ENCODE results near the gene SEC23A. TPM values are rescaled to one million over a fixed set of nuclear protein-coding genes. Genes with fewer than 3 reads are reported as not detected.
"Not testable (repeated sequence)": the region's sequence is repeated elsewhere in the genome, so short reads cannot be mapped to it uniquely, and the experiment has no call there.

The SEC23A gene
- polyA plus RNA-seq (2013, experiment 1 of 2): 120 TPM
- 112 TPM for polyA plus RNA-seq (2013, experiment 2 of 2)

DNA sequence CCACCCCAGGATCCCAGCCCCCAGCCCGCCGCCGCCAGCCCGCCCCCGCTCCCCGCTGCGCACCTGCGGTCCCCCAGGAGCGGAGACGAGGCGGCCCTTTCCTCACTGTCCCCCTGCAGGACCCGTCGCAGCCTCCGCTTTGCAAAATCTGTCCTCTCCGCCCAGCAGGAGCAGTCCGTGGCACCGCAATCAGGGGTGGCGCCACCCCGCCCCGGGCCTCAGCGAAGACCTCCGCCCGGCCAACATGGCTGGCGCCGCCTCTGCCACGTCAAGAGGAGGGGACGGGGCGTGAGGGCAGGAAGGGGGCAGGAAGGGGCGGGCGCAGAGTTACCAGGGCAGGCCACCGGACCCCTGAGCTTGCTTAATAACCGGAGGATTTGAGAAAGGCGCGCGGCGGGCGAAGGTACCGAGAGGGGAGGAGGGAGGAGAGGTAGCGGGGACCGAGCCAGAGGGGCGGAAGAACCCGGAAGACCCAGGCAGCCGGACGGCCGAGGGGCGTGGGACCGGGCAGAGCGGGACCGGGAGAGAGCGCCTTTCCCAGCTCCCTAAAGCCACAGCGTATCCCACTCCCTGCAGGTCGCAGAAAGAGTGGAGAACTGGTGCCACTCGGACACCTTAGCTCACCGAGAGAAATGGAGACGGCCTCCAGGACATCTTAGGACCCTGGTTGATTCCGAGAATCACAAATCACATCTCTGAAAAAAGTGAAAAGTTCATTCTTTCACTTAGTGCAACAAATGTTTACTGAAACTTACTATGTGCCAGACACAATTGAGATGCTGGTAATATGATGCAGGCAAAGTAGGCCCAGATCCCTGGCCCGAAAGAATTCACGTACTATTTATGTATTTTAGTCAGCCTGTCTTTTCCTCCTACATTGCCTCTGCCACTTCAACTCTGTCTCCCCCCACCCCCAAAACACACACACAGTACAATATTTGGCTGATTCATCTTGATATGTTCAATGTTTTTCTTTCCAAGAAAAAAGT is at the start of gene SEC23A:
Gene SEC23A (minus strand): TSS at position 267 of the 989 bp plus-strand sequence. CDS start 7,117 bp downstream, outside the sequence.
- Histone ChIP-seq H3K4me3 (ENCODE audit: extremely low read depth, insufficient read depth, low read length, poor library complexity, severe bottlenecking) (peak within 1 kb of the TSS; percentile 93), H3K27ac (ENCODE audit: low read depth, low read length, severe bottlenecking) (peak within 1 kb of the TSS; percentile 96), H3K36me3 (ENCODE audit: control insufficient read depth, insufficient read depth, low read length) (peaks cover 4% of the 10 kb centered on the region), H3K4me1 (ENCODE audit: control insufficient read depth, insufficient read depth, low read length, poor library complexity, severe bottlenecking) (peaks cover 3% of the 10 kb centered on the region), H3K9me3 (ENCODE audit: control insufficient read depth, low read length) (no peaks in the 10 kb centered on the region)
- whole genome bisulfite sequencing, 2 experiments (ENCODE audit: insufficient coverage in 2 of 2): 0 to 1% methylated on average over 41 to 52 of the region's 58 CpGs

DNA sequence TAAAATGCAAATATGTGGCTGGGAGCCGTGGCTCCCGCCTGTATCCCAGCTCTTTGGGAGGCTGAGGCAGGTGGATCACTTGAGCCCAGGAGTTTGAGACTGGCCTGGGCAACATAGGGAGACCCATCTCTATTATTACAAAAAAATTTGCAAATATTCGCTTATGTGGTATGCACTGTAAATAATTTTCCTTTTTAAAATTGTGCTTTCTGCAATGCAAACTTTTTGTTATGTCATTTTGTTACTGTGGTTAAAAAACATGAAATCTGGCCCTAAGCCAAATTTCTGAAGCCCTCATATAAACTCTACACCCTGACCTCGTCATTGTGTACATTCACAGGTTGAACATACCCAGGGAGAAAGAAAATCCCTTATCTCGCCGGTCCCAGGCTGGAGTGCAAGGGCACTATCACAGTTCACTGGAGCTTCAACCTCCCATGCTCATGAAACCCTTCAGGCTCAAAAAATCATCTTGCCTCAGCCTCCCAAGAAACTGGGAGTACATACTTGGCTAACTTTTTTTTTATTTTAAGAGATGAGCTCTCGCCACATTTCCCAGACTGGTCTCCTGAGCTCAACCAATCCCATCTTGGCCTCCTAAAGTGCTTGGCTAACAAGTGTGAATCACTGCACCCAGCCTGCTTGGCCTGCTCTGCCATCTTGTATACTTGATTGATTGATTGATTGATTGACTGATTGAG is 42.4 kb upstream of the SEC23A start:
- H3K4me3 ChIP-seq (ENCODE audit: extremely low read depth, insufficient read depth, low read length, poor library complexity, severe bottlenecking): no peak overlapping the region
- WGBS, 2 experiments (ENCODE audit: insufficient coverage in 2 of 2): 93 to 97% methylated on average over 2 to 5 of the region's 7 CpGs
- no peaks in the 10 kb centered on the region for H3K4me1 ChIP-seq (ENCODE audit: control insufficient read depth, insufficient read depth, low read length, poor library complexity, severe bottlenecking)
- H3K9me3 ChIP-seq (ENCODE audit: control insufficient read depth, low read length): peaks cover 9% of the 10 kb centered on the region
- H3K36me3 ChIP-seq (ENCODE audit: control insufficient read depth, insufficient read depth, low read length): peaks cover 39% of the 10 kb centered on the region
- no peak overlapping the region for H3K27ac ChIP-seq (ENCODE audit: low read depth, low read length, severe bottlenecking)

DNA sequence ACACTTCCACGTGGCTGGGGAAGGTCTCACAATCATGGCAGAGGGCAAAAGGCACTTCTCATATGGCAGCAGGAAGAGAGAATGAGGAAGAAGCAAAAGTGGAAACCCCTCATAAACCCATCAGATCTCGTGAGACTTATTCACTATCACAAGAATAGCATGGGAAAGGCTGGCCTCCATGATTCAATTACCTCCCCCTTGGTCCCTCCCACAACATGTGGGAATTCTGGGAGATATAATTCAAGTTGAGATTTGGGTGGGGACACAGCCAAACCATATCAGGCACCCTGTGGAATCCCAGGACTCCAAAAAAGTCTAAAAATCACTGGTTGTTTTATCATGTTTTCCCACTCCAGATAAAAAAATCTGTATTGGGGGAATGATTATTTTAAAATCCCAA is 40.2 kb upstream of the SEC23A start:
- not testable (repeated sequence) for H3K27ac ChIP-seq (ENCODE audit: low read depth, low read length, severe bottlenecking); H3K4me3 ChIP-seq (ENCODE audit: extremely low read depth, insufficient read depth, low read length, poor library complexity, severe bottlenecking); H3K9me3 ChIP-seq (ENCODE audit: control insufficient read depth, low read length); H3K4me1 ChIP-seq (ENCODE audit: control insufficient read depth, insufficient read depth, low read length, poor library complexity, severe bottlenecking)
- peaks cover 46% of the 10 kb centered on the region for H3K36me3 ChIP-seq (ENCODE audit: control insufficient read depth, insufficient read depth, low read length)
- 40% methylated on average over 1 of the region's 2 CpGs; no CpG with 5 or more reads in 1 of the 2 experiments for WGBS, 2 experiments (ENCODE audit: insufficient coverage in 2 of 2)

DNA sequence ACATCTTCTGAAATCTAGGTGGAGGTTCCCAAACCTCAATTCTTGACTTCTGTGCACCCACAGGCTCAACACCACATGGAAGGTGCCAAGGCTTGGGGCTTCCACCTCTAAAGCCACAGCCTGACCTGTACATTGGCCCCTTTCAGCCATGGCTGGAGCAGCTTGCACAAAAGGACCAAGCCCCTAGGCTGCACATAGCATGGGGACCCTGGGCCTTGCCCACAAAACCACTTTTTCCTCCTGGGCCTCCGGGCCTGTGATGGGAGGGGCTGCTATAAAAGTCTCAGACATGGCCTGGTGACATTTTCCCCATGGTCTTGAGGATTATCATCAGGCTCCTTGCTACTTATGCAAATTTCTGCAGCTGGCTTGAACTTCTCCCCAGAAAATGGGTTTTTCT is 38.6 kb upstream of the SEC23A start:
- peaks cover 47% of the 10 kb centered on the region for H3K36me3 ChIP-seq (ENCODE audit: control insufficient read depth, insufficient read depth, low read length)
- not testable (repeated sequence) for H3K4me3 ChIP-seq (ENCODE audit: extremely low read depth, insufficient read depth, low read length, poor library complexity, severe bottlenecking)
- 100% methylated on average over 1 of the region's 1 CpG for WGBS, 2 experiments (ENCODE audit: insufficient coverage in 2 of 2)

DNA sequence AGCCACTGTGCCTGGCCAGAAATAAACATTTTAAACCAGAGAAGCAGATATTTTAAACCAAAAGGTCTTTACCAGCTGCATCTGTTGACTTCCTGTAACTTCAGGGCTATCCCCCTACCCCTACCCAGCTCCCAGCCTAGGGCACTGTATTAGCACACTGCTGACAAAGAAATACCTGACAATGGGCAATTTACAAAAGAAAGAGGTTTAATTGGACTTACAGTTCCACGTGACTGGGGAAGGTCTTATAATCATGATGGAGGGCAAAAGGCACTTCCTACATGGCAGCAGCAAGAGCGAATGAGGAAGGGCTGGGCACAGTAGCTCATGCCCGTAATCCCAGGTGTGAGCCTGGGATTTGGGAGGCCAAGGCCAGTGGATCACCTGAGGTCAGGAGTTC is 37.1 kb upstream of the SEC23A start:
- peaks cover 60% of the 10 kb centered on the region for H3K36me3 ChIP-seq (ENCODE audit: control insufficient read depth, insufficient read depth, low read length)
- no peaks in the 10 kb centered on the region for H3K4me1 ChIP-seq (ENCODE audit: control insufficient read depth, insufficient read depth, low read length, poor library complexity, severe bottlenecking)
- H3K27ac ChIP-seq (ENCODE audit: low read depth, low read length, severe bottlenecking): no peak overlapping the region
- H3K9me3 ChIP-seq (ENCODE audit: control insufficient read depth, low read length): peaks cover 6% of the 10 kb centered on the region
- WGBS, 2 experiments (ENCODE audit: insufficient coverage in 2 of 2): 86% methylated on average over 3 of the region's 3 CpGs
- no peak overlapping the region for H3K4me3 ChIP-seq (ENCODE audit: extremely low read depth, insufficient read depth, low read length, poor library complexity, severe bottlenecking)

More for the DNA sequence above, 38.6 kb upstream of the SEC23A start:
- not testable (repeated sequence) for H3K9me3 ChIP-seq (ENCODE audit: control insufficient read depth, low read length); H3K27ac ChIP-seq (ENCODE audit: low read depth, low read length, severe bottlenecking); H3K4me1 ChIP-seq (ENCODE audit: control insufficient read depth, insufficient read depth, low read length, poor library complexity, severe bottlenecking)

DNA sequence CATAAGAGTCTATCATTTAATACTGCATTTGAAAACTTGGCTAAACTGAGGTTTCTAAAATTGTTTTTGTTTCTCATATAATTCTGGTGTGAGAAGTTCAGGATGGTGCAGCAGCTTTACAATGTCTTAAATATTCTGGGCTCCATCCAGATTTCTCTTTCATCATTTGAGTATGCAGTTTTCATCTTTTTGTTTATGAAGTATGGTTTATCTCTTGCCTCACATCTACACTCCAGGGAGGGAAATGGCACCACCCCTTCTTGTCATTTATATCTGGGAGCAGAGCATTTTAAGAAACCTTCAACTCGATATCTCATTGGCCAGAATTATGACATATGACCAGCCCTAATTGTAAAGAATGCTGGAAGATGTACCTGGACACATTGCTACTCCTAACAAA is 35.4 kb upstream of the SEC23A start:
- Histone ChIP-seq H3K4me1 (ENCODE audit: control insufficient read depth, insufficient read depth, low read length, poor library complexity, severe bottlenecking) (no peaks in the 10 kb centered on the region), H3K27ac (ENCODE audit: low read depth, low read length, severe bottlenecking) (no peak overlapping the region), H3K9me3 (ENCODE audit: control insufficient read depth, low read length) (peaks cover 6% of the 10 kb centered on the region), H3K36me3 (ENCODE audit: control insufficient read depth, insufficient read depth, low read length) (peaks cover 74% of the 10 kb centered on the region), H3K4me3 (ENCODE audit: extremely low read depth, insufficient read depth, low read length, poor library complexity, severe bottlenecking) (no peak overlapping the region)
- WGBS, 2 experiments (ENCODE audit: insufficient coverage in 2 of 2): no CpG with 5 or more reads among the region's 1 CpG

DNA sequence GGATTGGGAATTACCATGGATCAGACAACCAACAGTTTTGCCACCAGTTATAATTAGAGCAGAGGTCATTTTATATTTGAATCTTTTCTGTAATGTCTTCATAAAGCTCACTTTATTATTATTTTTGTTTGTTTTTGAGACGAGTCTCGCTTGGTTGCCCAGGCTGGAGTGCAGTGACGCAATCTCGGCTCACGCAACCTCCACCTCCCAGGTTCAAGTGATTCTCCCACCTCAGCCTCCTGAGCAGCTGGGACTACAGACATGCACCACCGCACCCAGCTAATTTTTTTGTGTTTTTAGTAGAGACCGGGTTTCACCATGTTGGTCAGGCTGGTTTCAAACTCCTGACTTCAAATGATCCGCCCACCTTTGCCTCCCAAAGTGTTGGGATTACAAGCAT is 34.8 kb upstream of the SEC23A start:
- H3K27ac ChIP-seq (ENCODE audit: low read depth, low read length, severe bottlenecking); H3K9me3 ChIP-seq (ENCODE audit: control insufficient read depth, low read length); H3K4me3 ChIP-seq (ENCODE audit: extremely low read depth, insufficient read depth, low read length, poor library complexity, severe bottlenecking); H3K4me1 ChIP-seq (ENCODE audit: control insufficient read depth, insufficient read depth, low read length, poor library complexity, severe bottlenecking): not testable (repeated sequence)
- peaks cover 74% of the 10 kb centered on the region for H3K36me3 ChIP-seq (ENCODE audit: control insufficient read depth, insufficient read depth, low read length)
- 94 to 97% methylated on average over 4 to 6 of the region's 8 CpGs for WGBS, 2 experiments (ENCODE audit: insufficient coverage in 2 of 2)

DNA sequence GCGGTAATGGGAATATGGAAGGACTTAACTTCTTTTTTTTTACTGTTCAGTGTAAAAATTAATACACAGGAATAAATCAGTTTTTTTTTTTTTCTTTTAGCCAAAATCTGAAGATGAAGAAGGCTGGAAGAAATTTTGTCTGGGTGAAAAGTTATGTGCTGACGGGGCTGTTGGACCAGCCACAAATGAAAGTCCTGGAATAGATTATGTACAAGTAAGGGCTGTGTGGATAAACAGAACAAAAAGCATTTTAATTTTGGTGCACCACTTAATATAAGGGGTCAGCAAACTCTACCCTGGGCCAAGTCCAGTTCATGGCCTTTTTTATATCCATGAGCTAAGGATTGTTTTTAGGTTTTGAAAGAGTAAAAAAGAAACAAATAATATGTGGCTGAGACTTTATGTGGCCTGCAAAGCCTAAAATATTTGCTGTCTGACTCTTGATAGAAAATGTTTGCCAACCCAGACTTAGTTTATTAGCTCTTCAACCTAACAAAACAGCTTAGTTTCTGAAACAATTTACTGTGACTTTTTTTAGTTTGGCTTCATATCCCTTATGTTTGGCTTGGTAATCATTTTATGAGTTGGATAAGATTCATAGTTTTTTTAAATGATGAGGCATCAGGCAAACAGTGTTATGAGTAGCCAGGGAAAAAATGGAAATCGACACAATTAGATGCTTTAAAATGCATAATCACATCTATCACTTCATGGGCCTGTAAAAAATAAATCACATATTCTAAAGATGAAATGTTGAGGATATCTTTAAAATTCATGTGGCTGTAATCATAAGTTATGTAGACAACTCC is 19.5 kb upstream of the SEC23A start:
- Histone ChIP-seq H3K27ac (ENCODE audit: low read depth, low read length, severe bottlenecking) (no peak overlapping the region), H3K4me1 (ENCODE audit: control insufficient read depth, insufficient read depth, low read length, poor library complexity, severe bottlenecking) (no peaks in the 10 kb centered on the region), H3K36me3 (ENCODE audit: control insufficient read depth, insufficient read depth, low read length) (peaks cover 56% of the 10 kb centered on the region), H3K9me3 (ENCODE audit: control insufficient read depth, low read length) (no peaks in the 10 kb centered on the region), H3K4me3 (ENCODE audit: extremely low read depth, insufficient read depth, low read length, poor library complexity, severe bottlenecking) (no peak overlapping the region)
- 100% methylated on average over 1 of the region's 3 CpGs for WGBS, 2 experiments (ENCODE audit: insufficient coverage in 2 of 2)

DNA sequence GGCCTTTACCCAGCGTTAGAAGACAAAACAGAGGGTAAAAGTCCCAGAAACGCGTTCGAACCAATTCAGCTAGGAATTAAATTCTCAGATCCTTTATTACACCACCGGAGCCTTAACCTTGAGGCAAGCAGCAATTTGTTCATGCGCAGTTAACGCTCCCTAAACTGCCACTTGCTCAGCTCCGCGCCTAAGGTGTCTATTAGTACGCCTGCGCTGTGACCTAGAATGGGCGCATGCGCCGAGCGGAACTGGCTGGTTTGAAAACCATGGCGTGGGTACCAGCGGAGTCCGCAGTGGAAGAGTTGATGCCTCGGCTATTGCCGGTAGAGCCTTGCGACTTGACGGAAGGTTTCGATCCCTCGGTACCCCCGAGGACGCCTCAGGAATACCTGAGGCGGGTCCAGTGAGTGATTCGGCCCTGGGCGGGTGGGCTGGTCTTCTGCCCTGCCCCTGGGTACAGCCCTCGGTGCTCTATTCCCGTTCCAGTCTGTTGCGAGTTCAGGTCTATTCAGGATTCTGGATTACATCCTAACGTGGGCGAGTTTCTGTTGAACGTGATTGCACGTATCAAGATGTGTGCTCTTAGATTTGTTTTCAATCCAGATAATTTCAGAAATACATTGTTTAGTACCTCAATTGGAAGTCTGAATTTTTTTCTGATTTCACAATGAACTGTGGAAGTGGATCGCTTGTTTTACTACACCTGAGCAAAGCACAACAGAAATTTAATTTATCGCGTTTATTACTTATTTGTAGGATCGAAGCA is 11.2 kb upstream of the SEC23A start, which contains the start of gene GEMIN2:
Gene GEMIN2 (plus strand): TSS at position 251 of the 766 bp plus-strand sequence. CDS start 16 bp downstream, at position 267.
- no peaks in the 10 kb centered on the region for H3K9me3 ChIP-seq (ENCODE audit: control insufficient read depth, low read length)
- H3K4me1 ChIP-seq (ENCODE audit: control insufficient read depth, insufficient read depth, low read length, poor library complexity, severe bottlenecking): peaks cover 5% of the 10 kb centered on the region
- peak within 1 kb of the TSS; percentile 76 for H3K4me3 ChIP-seq (ENCODE audit: extremely low read depth, insufficient read depth, low read length, poor library complexity, severe bottlenecking)
- 1% methylated on average over 30 to 34 of the region's 40 CpGs for WGBS, 2 experiments (ENCODE audit: insufficient coverage in 2 of 2)
- H3K36me3 ChIP-seq (ENCODE audit: control insufficient read depth, insufficient read depth, low read length): peaks cover 8% of the 10 kb centered on the region
- H3K27ac ChIP-seq (ENCODE audit: low read depth, low read length, severe bottlenecking): no peak within 1 kb of the TSS
